ENCODE results near the gene FHOD3. TPM values are rescaled to one million over a fixed set of nuclear protein-coding genes. Genes with fewer than 3 reads are reported as not detected.

FHOD3 gene
- total RNA-seq, 2 donors from 2014 or later, result 19.8 to 24.9 TPM

DNA sequence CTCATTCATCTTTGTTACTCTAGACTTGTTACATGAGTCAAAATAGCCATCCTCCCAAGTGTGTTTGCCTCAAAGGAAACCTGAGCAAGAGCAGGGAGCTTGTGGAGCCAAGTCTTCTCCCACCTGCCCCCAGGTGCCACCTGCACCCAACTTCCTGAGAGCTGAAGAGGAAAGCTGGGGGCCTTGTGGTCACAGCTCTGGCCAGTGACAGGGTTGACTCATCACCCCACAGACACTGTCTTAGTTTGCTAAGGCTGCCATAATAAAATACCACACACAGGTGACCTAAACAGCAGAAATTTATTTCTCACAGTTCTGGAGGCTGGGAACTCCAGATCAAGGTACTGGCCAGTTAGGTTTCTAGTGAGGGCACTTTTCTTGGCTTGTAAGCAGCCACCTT is 431.7 kb downstream of the FHOD3 start:
- Histone ChIP-seq H3K36me3 (no peaks in the 10 kb centered on the region), H3K9me3 (no peaks in the 10 kb centered on the region), H3K4me1 (ENCODE audit: control insufficient read depth in 1 of 2, low read depth in 2 of 2) (peaks cover 6 to 11% of the 10 kb centered on the region in 2 donors), H3K27ac (no peak overlapping the region), H3K4me3 (no peak overlapping the region), H3K27me3 (replicated peaks; ENCODE audit: insufficient read depth) (no peaks in the 10 kb centered on the region)
- TF ChIP-seq, protein P1, sequence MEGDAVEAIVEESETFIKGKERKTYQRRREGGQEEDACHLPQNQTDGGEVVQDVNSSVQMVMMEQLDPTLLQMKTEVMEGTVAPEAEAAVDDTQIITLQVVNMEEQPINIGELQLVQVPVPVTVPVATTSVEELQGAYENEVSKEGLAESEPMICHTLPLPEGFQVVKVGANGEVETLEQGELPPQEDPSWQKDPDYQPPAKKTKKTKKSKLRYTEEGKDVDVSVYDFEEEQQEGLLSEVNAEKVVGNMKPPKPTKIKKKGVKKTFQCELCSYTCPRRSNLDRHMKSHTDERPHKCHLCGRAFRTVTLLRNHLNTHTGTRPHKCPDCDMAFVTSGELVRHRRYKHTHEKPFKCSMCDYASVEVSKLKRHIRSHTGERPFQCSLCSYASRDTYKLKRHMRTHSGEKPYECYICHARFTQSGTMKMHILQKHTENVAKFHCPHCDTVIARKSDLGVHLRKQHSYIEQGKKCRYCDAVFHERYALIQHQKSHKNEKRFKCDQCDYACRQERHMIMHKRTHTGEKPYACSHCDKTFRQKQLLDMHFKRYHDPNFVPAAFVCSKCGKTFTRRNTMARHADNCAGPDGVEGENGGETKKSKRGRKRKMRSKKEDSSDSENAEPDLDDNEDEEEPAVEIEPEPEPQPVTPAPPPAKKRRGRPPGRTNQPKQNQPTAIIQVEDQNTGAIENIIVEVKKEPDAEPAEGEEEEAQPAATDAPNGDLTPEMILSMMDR (IDR thresholded peaks at IDR 0.05), result no peak
- DNase-seq (ENCODE audit: low spot score), result no peak
- ATAC-seq (ENCODE audit: insufficient number of reproducible peaks, low FRiP score, low read depth), result no peak

DNA sequence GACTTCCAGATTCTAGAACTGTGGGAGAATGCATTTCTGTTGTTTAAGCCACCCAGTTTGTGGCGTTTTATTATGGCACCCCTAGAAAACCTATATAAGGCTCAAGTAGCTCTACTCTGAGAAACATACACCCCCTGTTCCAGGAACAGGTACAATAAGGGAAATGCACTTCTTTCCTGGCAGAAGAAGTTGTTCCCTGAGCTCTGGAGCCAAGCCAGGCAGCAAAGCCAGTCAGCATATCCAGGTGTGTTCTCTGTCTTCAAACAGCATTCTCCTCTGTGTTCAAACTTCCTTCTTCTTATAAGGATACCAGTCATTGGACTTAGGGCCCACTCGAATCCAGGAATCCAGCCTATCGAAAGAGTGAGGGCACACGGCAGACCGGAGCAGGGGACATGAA is 434.8 kb downstream of the FHOD3 start:
- no peak for DNase-seq (ENCODE audit: low spot score)
- H3K36me3 ChIP-seq, result no peaks in the 10 kb centered on the region
- ATAC-seq (ENCODE audit: insufficient number of reproducible peaks, low FRiP score, low read depth), result no peak
- H3K4me1 ChIP-seq (ENCODE audit: control insufficient read depth in 1 of 2, low read depth in 2 of 2), result no peaks in the 10 kb centered on the region
- H3K27ac ChIP-seq, result no peak overlapping the region
- no peak overlapping the region for H3K4me3 ChIP-seq
- no peaks in the 10 kb centered on the region for H3K27me3 ChIP-seq (replicated peaks; ENCODE audit: insufficient read depth)
- TF ChIP-seq, protein P1 (IDR thresholded peaks at IDR 0.05), result no peak
- no peaks in the 10 kb centered on the region for H3K9me3 ChIP-seq

DNA sequence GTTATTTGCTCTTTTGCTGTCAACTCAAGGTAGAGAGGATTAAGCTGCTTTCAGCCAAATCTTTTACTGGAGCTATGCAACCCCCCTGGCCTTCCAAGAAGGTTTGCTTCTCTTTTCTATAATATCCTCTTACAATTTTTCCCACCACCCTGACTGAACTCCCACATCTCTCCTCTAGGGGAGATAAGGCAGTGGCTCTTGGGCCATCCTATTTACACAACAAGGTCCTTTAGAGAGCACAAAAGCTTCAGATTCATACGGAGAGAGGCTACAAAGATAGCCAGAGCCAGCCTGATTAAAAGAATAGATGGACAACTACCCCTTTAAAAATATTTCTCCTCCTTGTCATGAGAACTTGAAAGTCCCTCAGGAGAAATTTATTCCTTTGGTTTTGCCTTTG is 435.6 kb downstream of the FHOD3 start:
- TF ChIP-seq, protein P1 (IDR thresholded peaks at IDR 0.05), result no peak
- Histone ChIP-seq H3K36me3 (no peaks in the 10 kb centered on the region), H3K4me1 (ENCODE audit: control insufficient read depth in 1 of 2, low read depth in 2 of 2) (no peaks in the 10 kb centered on the region), H3K9me3 (no peaks in the 10 kb centered on the region), H3K27me3 (replicated peaks; ENCODE audit: insufficient read depth) (no peaks in the 10 kb centered on the region), H3K27ac (no peak overlapping the region), H3K4me3 (no peak overlapping the region)
- ATAC-seq (ENCODE audit: insufficient number of reproducible peaks, low FRiP score, low read depth) (no peak), DNase-seq (ENCODE audit: low spot score) (no peak)

DNA sequence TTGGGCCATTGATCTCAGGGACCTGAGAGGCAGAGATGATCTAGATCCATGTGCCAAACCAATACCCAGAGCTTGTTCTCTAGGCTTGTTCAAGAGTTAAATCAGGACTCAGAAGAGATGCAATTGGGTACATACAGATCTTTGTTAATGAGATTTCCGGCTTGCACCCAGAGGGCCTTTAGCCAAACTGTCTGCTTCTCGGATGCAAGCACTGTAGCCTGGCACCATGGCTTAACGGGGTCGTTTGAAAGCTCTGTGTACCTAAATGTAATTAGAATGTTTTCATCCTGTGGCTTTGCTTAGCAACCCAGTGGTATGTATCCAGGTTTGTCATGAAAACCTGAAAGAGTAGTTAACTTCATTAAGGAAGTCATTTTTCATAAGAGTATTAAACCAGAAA is 437.1 kb downstream of the FHOD3 start:
- TF ChIP-seq, protein P1 (IDR thresholded peaks at IDR 0.05), result no peak
- no peak overlapping the region for H3K4me3 ChIP-seq
- DNase-seq (ENCODE audit: low spot score) (no peak), ATAC-seq (ENCODE audit: insufficient number of reproducible peaks, low FRiP score, low read depth) (no peak)
- H3K9me3 ChIP-seq, result no peaks in the 10 kb centered on the region
- no peaks in the 10 kb centered on the region for H3K27me3 ChIP-seq (replicated peaks; ENCODE audit: insufficient read depth)
- no peaks in the 10 kb centered on the region for H3K36me3 ChIP-seq
- no peaks in the 10 kb centered on the region for H3K4me1 ChIP-seq (ENCODE audit: control insufficient read depth in 1 of 2, low read depth in 2 of 2)
- no peak overlapping the region for H3K27ac ChIP-seq

DNA sequence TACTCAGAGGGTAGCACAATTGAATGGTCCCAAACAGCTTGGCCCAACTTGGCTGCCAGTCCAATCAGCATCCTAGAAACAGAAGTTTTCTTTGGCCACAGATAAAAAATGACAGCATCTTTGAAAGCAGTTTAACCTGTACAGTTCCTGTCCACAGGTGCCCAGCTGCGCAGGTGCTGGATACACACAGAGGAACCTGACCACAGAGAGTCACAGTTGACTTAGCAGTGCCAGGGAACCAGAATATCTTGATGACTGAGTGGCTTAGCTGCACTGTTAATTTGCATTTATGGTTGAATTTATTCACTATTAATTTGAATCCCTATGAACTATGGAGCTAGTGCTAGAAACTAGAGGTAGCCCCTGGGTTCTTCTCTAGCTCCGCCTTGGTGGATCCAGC is 437.6 kb downstream of the FHOD3 start:
- H3K4me1 ChIP-seq (ENCODE audit: control insufficient read depth in 1 of 2, low read depth in 2 of 2), result no peaks in the 10 kb centered on the region
- TF ChIP-seq, protein P1 (IDR thresholded peaks at IDR 0.05), result no peak
- H3K27me3 ChIP-seq (replicated peaks; ENCODE audit: insufficient read depth), result no peaks in the 10 kb centered on the region
- H3K4me3 ChIP-seq, result no peak overlapping the region
- no peak overlapping the region for H3K27ac ChIP-seq
- DNase-seq (ENCODE audit: low spot score) (no peak), ATAC-seq (ENCODE audit: insufficient number of reproducible peaks, low FRiP score, low read depth) (no peak)
- H3K36me3 ChIP-seq, result no peaks in the 10 kb centered on the region
- H3K9me3 ChIP-seq, result no peaks in the 10 kb centered on the region
